ENCODE measurements around the gene CAB39L. TPM values are rescaled to one million over a fixed set of nuclear protein-coding genes. Genes with fewer than 3 reads are reported as not detected.

Gene CAB39L
- total RNA-seq, 1 donor from 2014 or later, result 7.7 TPM

GRCh38 chr13:49326222-49326917, 117.5 kb downstream of the CAB39L start:
- no peaks in the 10 kb centered on the region for H3K4me1 Mint-ChIP-seq (ENCODE audit: low read depth, unreplicated experiment)
- no peak for TF ChIP-seq CTCF (IDR thresholded peaks at IDR 0.05; ENCODE audit: partially characterized antibody, unreplicated experiment)
- H3K36me3 Mint-ChIP-seq (ENCODE audit: unreplicated experiment), result no peaks in the 10 kb centered on the region
- no peak overlapping the region for H3K27ac Mint-ChIP-seq (ENCODE audit: unreplicated experiment)
- H3K9me3 Mint-ChIP-seq (ENCODE audit: unreplicated experiment), result no peaks in the 10 kb centered on the region
- H3K4me3 Mint-ChIP-seq (ENCODE audit: unreplicated experiment), result no peak overlapping the region
- DNase-seq, result no peak
- H3K27me3 Mint-ChIP-seq (ENCODE audit: unreplicated experiment), result no peaks in the 10 kb centered on the region

GRCh38 chr13:49323344-49323743, 120.5 kb downstream of the CAB39L start:
- DNase-seq, result no peak
- Mint-ChIP-seq H3K4me3 (ENCODE audit: unreplicated experiment) (no peak overlapping the region), H3K9me3 (ENCODE audit: unreplicated experiment) (no peaks in the 10 kb centered on the region), H3K36me3 (ENCODE audit: unreplicated experiment) (no peaks in the 10 kb centered on the region), H3K27me3 (ENCODE audit: unreplicated experiment) (no peaks in the 10 kb centered on the region), H3K4me1 (ENCODE audit: low read depth, unreplicated experiment) (no peaks in the 10 kb centered on the region), H3K27ac (ENCODE audit: unreplicated experiment) (no peak overlapping the region)
- TF ChIP-seq CTCF (IDR thresholded peaks at IDR 0.05; ENCODE audit: partially characterized antibody, unreplicated experiment), result no peak

- Mint-ChIP-seq H3K27ac (ENCODE audit: unreplicated experiment) (no peak overlapping the region), H3K36me3 (ENCODE audit: unreplicated experiment) (no peaks in the 10 kb centered on the region), H3K9me3 (ENCODE audit: unreplicated experiment) (no peaks in the 10 kb centered on the region), H3K4me1 (ENCODE audit: low read depth, unreplicated experiment) (no peaks in the 10 kb centered on the region), H3K4me3 (ENCODE audit: unreplicated experiment) (no peak overlapping the region), H3K27me3 (ENCODE audit: unreplicated experiment) (no peaks in the 10 kb centered on the region)
- DNase-seq, result no peak
- no peak for TF ChIP-seq CTCF (IDR thresholded peaks at IDR 0.05; ENCODE audit: partially characterized antibody, unreplicated experiment)
Measured at GRCh38 chr13:49322702-49323101, 121.2 kb downstream of the CAB39L start.

- H3K27ac Mint-ChIP-seq (ENCODE audit: unreplicated experiment), result no peak overlapping the region
- H3K9me3 Mint-ChIP-seq (ENCODE audit: unreplicated experiment), result no peaks in the 10 kb centered on the region
- no peaks in the 10 kb centered on the region for H3K27me3 Mint-ChIP-seq (ENCODE audit: unreplicated experiment)
- H3K4me1 Mint-ChIP-seq (ENCODE audit: low read depth, unreplicated experiment), result no peaks in the 10 kb centered on the region
- H3K4me3 Mint-ChIP-seq (ENCODE audit: unreplicated experiment), result no peak overlapping the region
- DNase-seq, result no peak
- no peak for TF ChIP-seq CTCF (IDR thresholded peaks at IDR 0.05; ENCODE audit: partially characterized antibody, unreplicated experiment)
- H3K36me3 Mint-ChIP-seq (ENCODE audit: unreplicated experiment), result no peaks in the 10 kb centered on the region
Measured at GRCh38 chr13:49320975-49321374, 122.9 kb downstream of the CAB39L start.

- Mint-ChIP-seq H3K4me1 (ENCODE audit: low read depth, unreplicated experiment) (no peaks in the 10 kb centered on the region), H3K36me3 (ENCODE audit: unreplicated experiment) (no peaks in the 10 kb centered on the region), H3K27me3 (ENCODE audit: unreplicated experiment) (no peaks in the 10 kb centered on the region), H3K4me3 (ENCODE audit: unreplicated experiment) (no peak overlapping the region), H3K27ac (ENCODE audit: unreplicated experiment) (no peak overlapping the region), H3K9me3 (ENCODE audit: unreplicated experiment) (no peaks in the 10 kb centered on the region)
- no peak for TF ChIP-seq CTCF (IDR thresholded peaks at IDR 0.05; ENCODE audit: partially characterized antibody, unreplicated experiment)
- no peak for DNase-seq
Measured at GRCh38 chr13:49319951-49320350, 123.9 kb downstream of the CAB39L start.

Data from glutamatergic neuron (in vitro differentiated cells).